ENCODE data around the gene TNC. TPM values are rescaled to one million over a fixed set of nuclear protein-coding genes. Genes with fewer than 3 reads are reported as not detected.

TNC gene
- total and polyA plus RNA-seq, 12 donors, result 0.41 to 120 (median 5.7) TPM

- 78 to 89% methylated on average over 1 of the region's 1 CpG for WGBS, 2 donors
Measured at GRCh38 chr9:115069771-115070170, 48.2 kb downstream of the TNC start.

GRCh38 chr9:115069302-115069701, 48.7 kb downstream of the TNC start:
- Histone ChIP-seq H3K27me3 (peaks cover 0 to 5% (median 4%) of the 10 kb centered on the region in 7 donors), H3K36me3 (peaks cover 0 to 11% (median 0%) of the 10 kb centered on the region in 9 donors), H3K4me3 (no peak overlapping the region), H3K27ac (no peak overlapping the region), H3K9me3 (no peaks in the 10 kb centered on the region), H3K4me1 (peaks cover 0 to 1% (median 0%) of the 10 kb centered on the region in 9 donors)
- intact Hi-C loops (cut with DNase I), result no loop called here
- 79 to 100% methylated on average over 2 of the region's 2 CpGs for WGBS, 2 donors
- no peak for ATAC-seq
- no peak for TF ChIP-seq CTCF (IDR thresholded peaks at IDR 0.05)
- DNase-seq, result no peak

More at GRCh38 chr9:115069771-115070170, 48.2 kb downstream of the TNC start:
- Histone ChIP-seq H3K27ac (no peak overlapping the region), H3K4me3 (no peak overlapping the region), H3K9me3 (no peaks in the 10 kb centered on the region), H3K27me3 (peaks cover 0 to 5% (median 4%) of the 10 kb centered on the region in 7 donors), H3K36me3 (peaks cover 0 to 12% (median 0%) of the 10 kb centered on the region in 9 donors), H3K4me1 (no peaks in the 10 kb centered on the region)
- TF ChIP-seq CTCF (IDR thresholded peaks at IDR 0.05), result no peak
- intact Hi-C loops (cut with DNase I), result no loop called here
- ATAC-seq (no peak), DNase-seq (no peak)

GRCh38 chr9:115068031-115068430, 49.9 kb downstream of the TNC start:
- H3K27me3 ChIP-seq, result peaks cover 0 to 5% (median 4%) of the 10 kb centered on the region in 7 donors

DNA sequence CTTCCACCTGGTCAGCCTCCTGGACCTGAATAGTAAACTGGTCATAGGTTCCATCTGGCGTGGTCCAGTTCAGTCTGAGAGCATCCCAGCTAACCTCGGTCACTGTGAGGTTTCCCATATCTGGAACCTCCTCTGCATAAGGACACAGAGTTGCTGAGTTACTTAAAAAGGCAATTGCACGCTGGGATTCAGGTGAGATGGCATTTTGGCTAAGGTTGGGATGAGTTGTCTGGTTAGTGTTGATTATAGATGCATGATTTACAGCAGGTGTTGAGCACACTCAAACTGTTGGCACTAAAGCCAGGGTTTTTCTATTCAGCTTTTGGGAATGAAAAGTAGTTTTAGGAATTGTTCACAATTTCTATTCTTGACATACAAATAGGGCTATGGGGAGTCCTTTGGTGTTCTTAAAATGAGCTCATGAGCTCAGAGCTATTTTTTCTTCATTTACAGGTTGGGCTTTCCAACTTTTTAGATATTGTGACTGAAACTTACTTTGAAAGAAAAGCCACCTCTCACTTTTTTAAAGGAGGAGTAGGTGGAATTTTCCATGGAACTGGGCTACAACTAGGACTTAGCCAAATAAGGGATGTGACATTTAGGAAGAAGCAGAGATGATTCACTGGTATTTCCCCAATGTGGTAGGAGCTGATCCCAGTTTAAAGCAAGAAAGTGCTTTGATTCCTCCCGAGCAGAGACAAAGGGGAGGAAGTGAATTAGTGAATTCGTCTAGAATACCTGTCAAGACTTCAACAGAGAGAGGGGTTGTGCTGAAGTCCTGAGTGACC, 54.7 kb downstream of the TNC start:
- peaks cover 0 to 3% (median 0%) of the 10 kb centered on the region in 7 donors for H3K27me3 ChIP-seq
- intact Hi-C loops (cut with DNase I), result no loop called here
- H3K4me1 ChIP-seq, result peaks cover 0 to 12% (median 0%) of the 10 kb centered on the region in 9 donors
- no peaks in the 10 kb centered on the region for H3K36me3 ChIP-seq
- H3K4me3 ChIP-seq, result no peak overlapping the region
- peak overlapping the region in 1 of 10 donors; percentile 20 for H3K27ac ChIP-seq
- TF ChIP-seq CTCF (IDR thresholded peaks at IDR 0.05), result no peak
- DNase-seq (no peak), ATAC-seq (peak in 1 of 8 donors; percentile 63)
- no peaks in the 10 kb centered on the region for H3K9me3 ChIP-seq
- WGBS, 2 donors, result 79 to 83% methylated on average over 5 of the region's 5 CpGs

More at GRCh38 chr9:115068031-115068430, 49.9 kb downstream of the TNC start:
- Histone ChIP-seq H3K4me1 (peaks cover 0 to 12% (median 0%) of the 10 kb centered on the region in 9 donors), H3K4me3 (no peak overlapping the region), H3K27ac (no peak overlapping the region), H3K36me3 (peaks cover 0 to 4% (median 0%) of the 10 kb centered on the region in 9 donors), H3K9me3 (no peaks in the 10 kb centered on the region)
- intact Hi-C loops (cut with DNase I), result no loop called here
- ATAC-seq (no peak), DNase-seq (no peak)
- no peak for TF ChIP-seq CTCF (IDR thresholded peaks at IDR 0.05)

Data from heart right ventricle (tissue), 16 donors.